WERI-Rb-1 (cell line): Measurements from ENCODE around the gene PLEKHH2.

ENCODE experiments used
- DNase-seq: peaks from one replicate; pipeline ENCODE4 v3.0.0-alpha.2; 2020
- H3K27ac ChIP-seq: fragments of 250-450 bp; sonication (Bioruptor Pico); 2 replicates; pipeline ENCODE4 v1.5.1; 2020; ENCODE audit warnings: mild to moderate bottlenecking, moderate library complexity
- H3K27me3 ChIP-seq: fragments of 250-450 bp; sonication (Bioruptor Pico); 2 replicates; pipeline ENCODE4 v1.5.1; 2021; ENCODE audit warnings: mild to moderate bottlenecking, low read depth, moderate library complexity; ENCODE audit not compliant: insufficient read depth, severe bottlenecking
- H3K36me3 ChIP-seq: fragments of 250-450 bp; sonication (Bioruptor Pico); 2 replicates; pipeline ENCODE4 v1.5.1; 2020; ENCODE audit warnings: mild to moderate bottlenecking, moderate library complexity
- H3K4me3 ChIP-seq: 2 replicates; pipeline ENCODE4 v1.5.1; 2011; ENCODE audit warnings: low read depth, mild to moderate bottlenecking, control low read depth, low read length
- H3K9me3 ChIP-seq: fragments of 250-450 bp; sonication (Bioruptor Pico); 2 replicates; pipeline ENCODE4 v1.5.1; 2021; ENCODE audit warnings: mild to moderate bottlenecking, moderate library complexity; ENCODE audit not compliant: severe bottlenecking
- TF ChIP-seq, protein P1 (sequence below): IDR thresholded peaks from 2 replicates; pipeline ENCODE4 v1.5.1; 2011; ENCODE audit warnings: low read depth, mild to moderate bottlenecking, control low read depth, inconsistent platforms, low read length

Gene PLEKHH2

DNA sequence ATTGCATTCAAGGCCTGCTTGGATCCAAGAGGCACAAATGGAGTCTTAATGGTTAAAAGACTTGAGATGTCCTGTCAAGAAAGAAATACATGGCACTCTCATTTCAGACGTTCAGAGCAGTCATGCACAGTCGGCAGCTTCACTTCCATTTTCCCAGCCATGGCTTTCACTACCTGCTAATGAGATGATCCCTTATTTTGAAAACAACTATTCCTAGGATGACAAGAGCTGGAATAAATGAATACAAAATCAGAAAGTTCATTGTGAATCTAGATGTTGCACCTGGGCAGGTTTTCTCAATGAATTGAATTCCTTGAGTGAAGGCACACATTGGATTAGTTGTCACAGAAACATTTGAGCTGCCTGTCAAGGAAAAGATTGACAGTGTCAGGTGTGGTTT, 175.9 kb downstream of the PLEKHH2 start:
- H3K9me3 ChIP-seq, result no peaks in the 10 kb centered on the region
- no peaks in the 10 kb centered on the region for H3K36me3 ChIP-seq
- H3K4me3 ChIP-seq, result no peak overlapping the region
- DNase-seq, result no peak
- no peak overlapping the region for H3K27ac ChIP-seq
- TF ChIP-seq, protein P1, sequence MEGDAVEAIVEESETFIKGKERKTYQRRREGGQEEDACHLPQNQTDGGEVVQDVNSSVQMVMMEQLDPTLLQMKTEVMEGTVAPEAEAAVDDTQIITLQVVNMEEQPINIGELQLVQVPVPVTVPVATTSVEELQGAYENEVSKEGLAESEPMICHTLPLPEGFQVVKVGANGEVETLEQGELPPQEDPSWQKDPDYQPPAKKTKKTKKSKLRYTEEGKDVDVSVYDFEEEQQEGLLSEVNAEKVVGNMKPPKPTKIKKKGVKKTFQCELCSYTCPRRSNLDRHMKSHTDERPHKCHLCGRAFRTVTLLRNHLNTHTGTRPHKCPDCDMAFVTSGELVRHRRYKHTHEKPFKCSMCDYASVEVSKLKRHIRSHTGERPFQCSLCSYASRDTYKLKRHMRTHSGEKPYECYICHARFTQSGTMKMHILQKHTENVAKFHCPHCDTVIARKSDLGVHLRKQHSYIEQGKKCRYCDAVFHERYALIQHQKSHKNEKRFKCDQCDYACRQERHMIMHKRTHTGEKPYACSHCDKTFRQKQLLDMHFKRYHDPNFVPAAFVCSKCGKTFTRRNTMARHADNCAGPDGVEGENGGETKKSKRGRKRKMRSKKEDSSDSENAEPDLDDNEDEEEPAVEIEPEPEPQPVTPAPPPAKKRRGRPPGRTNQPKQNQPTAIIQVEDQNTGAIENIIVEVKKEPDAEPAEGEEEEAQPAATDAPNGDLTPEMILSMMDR, result no peak
- no peaks in the 10 kb centered on the region for H3K27me3 ChIP-seq

DNA sequence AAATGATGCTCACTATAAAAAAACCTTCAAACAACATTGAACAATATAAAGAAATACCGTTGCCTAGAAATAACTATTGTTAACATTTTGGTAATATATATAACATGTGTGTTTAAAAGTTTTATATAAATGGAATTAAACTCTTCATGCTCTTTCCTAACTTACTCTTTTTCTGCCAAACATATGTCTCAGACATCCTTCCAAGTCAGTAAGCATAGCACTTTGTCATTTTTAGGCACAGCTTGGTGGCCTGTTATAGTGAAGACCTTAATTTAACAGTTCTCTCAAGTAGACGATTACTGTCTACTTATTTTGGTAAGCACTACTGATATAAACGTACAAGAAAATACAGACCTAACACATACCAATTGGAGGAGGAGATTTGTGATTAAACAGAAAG, 177.7 kb downstream of the PLEKHH2 start:
- no peaks in the 10 kb centered on the region for H3K9me3 ChIP-seq
- no peak overlapping the region for H3K27ac ChIP-seq
- H3K36me3 ChIP-seq, result no peaks in the 10 kb centered on the region
- TF ChIP-seq, protein P1, result no peak
- DNase-seq, result no peak
- no peak overlapping the region for H3K4me3 ChIP-seq
- H3K27me3 ChIP-seq, result no peaks in the 10 kb centered on the region
